Fibroblast of lung (primary cell): Measurements from ENCODE around the gene ZNF322. TPM values are rescaled to one million over a fixed set of nuclear protein-coding genes. Genes with fewer than 3 reads are reported as not detected.
A peak's percentile ranks its signal among the peaks of the same experiment; 100 is the strongest.

Experiments
- DNase-seq, 2 donors: peaks; one replicate each; pipeline versions ENCODE4 v3.0.0 to v3.0.0-alpha.2; 2010; ENCODE audit warnings: low read depth in 2 of 2
- H2AFZ ChIP-seq: 2 replicates; pipeline ENCODE4 v1.5.1; 2012; ENCODE audit warnings: low read length, control low read depth, inconsistent platforms
- H3K27ac ChIP-seq: 2 replicates; pipeline ENCODE4 v1.5.1; 2011; ENCODE audit warnings: low read length, control low read depth; ENCODE audit not compliant: insufficient read depth
- H3K27me3 ChIP-seq: 2 replicates; pipeline ENCODE4 v1.5.1; 2011; ENCODE audit warnings: mild to moderate bottlenecking, low read length; ENCODE audit not compliant: control insufficient read depth, insufficient read depth
- H3K36me3 ChIP-seq: 2 replicates; pipeline ENCODE4 v1.5.1; 2011; ENCODE audit warnings: low read length; ENCODE audit not compliant: control insufficient read depth, insufficient read depth
- H3K4me1 ChIP-seq: 2 replicates; pipeline ENCODE4 v1.5.1; 2011; ENCODE audit warnings: low read length; ENCODE audit not compliant: control insufficient read depth, insufficient read depth; ENCODE audit errors: extremely low read depth
- H3K4me2 ChIP-seq: 2 replicates; pipeline ENCODE4 v1.5.1; 2011; ENCODE audit warnings: low read length, control low read depth; ENCODE audit not compliant: insufficient read depth; ENCODE audit errors: extremely low read depth
- H3K4me3 ChIP-seq, 4 experiments: fragments of 200-600 bp in 1 of 4; sonication (generic) in 1 of 4; replicated peaks in 1 of 4; 2 replicates each; pipeline ENCODE4 v1.5.1; 2011 to 2016; ENCODE audit warnings: low read length in 4 of 4, low read depth in 3 of 4, mild to moderate bottlenecking in 3 of 4, control low read depth in 2 of 4, inconsistent platforms in 1 of 4, mixed read lengths in 1 of 4; ENCODE audit not compliant: insufficient read depth in 1 of 4; ENCODE audit errors: control extremely low read depth in 1 of 4
- H3K79me2 ChIP-seq: 2 replicates; pipeline ENCODE4 v1.5.1; 2012; ENCODE audit warnings: mild to moderate bottlenecking, low read length, inconsistent platforms; ENCODE audit not compliant: control insufficient read depth, insufficient read depth
- H3K9ac ChIP-seq: 2 replicates; pipeline ENCODE4 v1.5.1; 2011; ENCODE audit warnings: mild to moderate bottlenecking, low read length, control low read depth; ENCODE audit not compliant: insufficient read depth
- H3K9me3 ChIP-seq: 2 replicates; pipeline ENCODE4 v1.5.1; 2012; ENCODE audit warnings: low read depth, low read length; ENCODE audit not compliant: control insufficient read depth, insufficient read depth
- H4K20me1 ChIP-seq: 2 replicates; pipeline ENCODE4 v1.5.1; 2011; ENCODE audit warnings: low read length; ENCODE audit not compliant: control insufficient read depth, insufficient read depth; ENCODE audit errors: extremely low read depth
- EZH2 ChIP-seq: IDR thresholded peaks from 2 replicates; pipeline ENCODE4 v1.5.1; 2012; ENCODE audit warnings: low read length, control low read depth, mild to moderate bottlenecking; ENCODE audit errors: missing control alignments
- polyA plus RNA-seq, 2 donors: library from polyadenylated mRNA; depleted of rRNA in 1 of 2; stranded (reverse) in 1 of 2; unstranded in 1 of 2; fragments of >200 nt; gene quantifications; 2 replicates each; pipeline ENCODE4 v1.2.1, GENCODE V29; 2011 to 2012; ENCODE audit warnings: missing spikeins in 1 of 2
- total RNA-seq: library from RNA; depleted of rRNA; stranded (reverse); fragments of >200 nt; gene quantifications from 2 replicates; pipeline ENCODE4 v1.2.1, GENCODE V29; 2014
- TF ChIP-seq, protein P1 (sequence below), 2 donors: IDR thresholded peaks in 1 of 2; conservative IDR thresholded peaks in 1 of 2; 1 replicate in 1 of 2; 2 replicates in 1 of 2; pipeline ENCODE4 v1.5.1; 2011 to 2012; ENCODE audit warnings: low read length in 2 of 2, control low read depth in 1 of 2, inconsistent platforms in 1 of 2, low read depth in 1 of 2, mild to moderate bottlenecking in 1 of 2

The ZNF322 gene
- total and polyA plus RNA-seq, 2 donors (not counting 1 experiment from before 2014, with no cell fraction given) = 13.3 to 17.3 TPM

DNA sequence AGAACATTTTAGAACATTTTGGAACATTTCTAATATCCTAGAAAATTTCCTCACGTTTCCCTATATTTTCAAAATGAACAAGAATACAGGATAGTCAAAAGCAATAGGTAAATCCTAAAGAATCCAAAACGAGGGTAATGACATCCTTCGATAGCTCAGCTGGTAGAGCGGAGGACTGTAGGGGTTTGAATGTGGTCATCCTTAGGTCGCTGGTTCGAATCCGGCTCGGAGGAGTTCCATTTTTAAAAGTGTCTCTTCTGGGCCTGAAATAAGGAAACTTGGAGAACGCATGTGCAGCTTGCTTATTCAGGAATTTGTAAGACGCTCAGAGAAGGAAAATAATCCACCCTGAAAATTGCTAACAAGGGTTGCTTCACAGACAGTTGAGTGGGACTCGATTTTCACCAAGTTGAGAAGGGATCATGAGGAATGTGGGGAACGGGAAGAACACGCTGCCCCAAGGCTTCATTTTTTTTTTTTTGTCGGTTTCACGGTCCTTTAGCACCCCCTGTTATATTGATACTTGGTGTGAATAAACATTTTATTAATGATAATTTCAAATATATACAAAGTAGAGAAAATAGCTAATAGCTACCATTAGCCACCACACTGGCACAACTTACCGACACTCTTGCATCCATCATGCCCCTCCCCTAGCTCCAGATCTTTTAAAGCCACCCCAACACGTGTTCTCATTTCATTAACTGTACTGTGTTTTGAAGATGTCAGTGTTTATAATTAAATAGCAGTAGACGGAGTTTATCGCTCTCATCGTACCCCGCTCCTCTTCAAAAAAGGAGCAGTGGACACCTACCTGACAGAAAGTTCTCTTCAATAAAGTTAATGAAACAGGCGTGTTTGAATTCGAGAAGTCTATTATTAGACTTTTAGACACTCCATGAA is 64.6 kb downstream of the ZNF322 start:
- peaks cover 2% of the 10 kb centered on the region for H3K36me3 ChIP-seq
- no peaks in the 10 kb centered on the region for H3K27me3 ChIP-seq
- peaks cover 14% of the 10 kb centered on the region for H3K79me2 ChIP-seq
- TF ChIP-seq EZH2 = no peak
- TF ChIP-seq, protein P1, sequence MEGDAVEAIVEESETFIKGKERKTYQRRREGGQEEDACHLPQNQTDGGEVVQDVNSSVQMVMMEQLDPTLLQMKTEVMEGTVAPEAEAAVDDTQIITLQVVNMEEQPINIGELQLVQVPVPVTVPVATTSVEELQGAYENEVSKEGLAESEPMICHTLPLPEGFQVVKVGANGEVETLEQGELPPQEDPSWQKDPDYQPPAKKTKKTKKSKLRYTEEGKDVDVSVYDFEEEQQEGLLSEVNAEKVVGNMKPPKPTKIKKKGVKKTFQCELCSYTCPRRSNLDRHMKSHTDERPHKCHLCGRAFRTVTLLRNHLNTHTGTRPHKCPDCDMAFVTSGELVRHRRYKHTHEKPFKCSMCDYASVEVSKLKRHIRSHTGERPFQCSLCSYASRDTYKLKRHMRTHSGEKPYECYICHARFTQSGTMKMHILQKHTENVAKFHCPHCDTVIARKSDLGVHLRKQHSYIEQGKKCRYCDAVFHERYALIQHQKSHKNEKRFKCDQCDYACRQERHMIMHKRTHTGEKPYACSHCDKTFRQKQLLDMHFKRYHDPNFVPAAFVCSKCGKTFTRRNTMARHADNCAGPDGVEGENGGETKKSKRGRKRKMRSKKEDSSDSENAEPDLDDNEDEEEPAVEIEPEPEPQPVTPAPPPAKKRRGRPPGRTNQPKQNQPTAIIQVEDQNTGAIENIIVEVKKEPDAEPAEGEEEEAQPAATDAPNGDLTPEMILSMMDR (conservative IDR thresholded peaks at IDR 0.05 in 1 of 2, IDR thresholded peaks at IDR 0.05 in 1 of 2; ENCODE audit: low read depth in 1 of 2, low read length in 2 of 2) = no peak
- H3K4me3 ChIP-seq = peak overlapping the region; percentile 60 to 98 (median 86)
- peaks cover 2% of the 10 kb centered on the region for H3K4me1 ChIP-seq
- H3K4me2 ChIP-seq = peak overlapping the region; percentile 97
- H3K9me3 ChIP-seq = no peaks in the 10 kb centered on the region
- H2AFZ ChIP-seq = peak overlapping the region; percentile 76
- H3K9ac ChIP-seq = no peak overlapping the region
- no peak overlapping the region for H3K27ac ChIP-seq
- peak; percentile 78 to 79 for DNase-seq
- no peaks in the 10 kb centered on the region for H4K20me1 ChIP-seq

DNA sequence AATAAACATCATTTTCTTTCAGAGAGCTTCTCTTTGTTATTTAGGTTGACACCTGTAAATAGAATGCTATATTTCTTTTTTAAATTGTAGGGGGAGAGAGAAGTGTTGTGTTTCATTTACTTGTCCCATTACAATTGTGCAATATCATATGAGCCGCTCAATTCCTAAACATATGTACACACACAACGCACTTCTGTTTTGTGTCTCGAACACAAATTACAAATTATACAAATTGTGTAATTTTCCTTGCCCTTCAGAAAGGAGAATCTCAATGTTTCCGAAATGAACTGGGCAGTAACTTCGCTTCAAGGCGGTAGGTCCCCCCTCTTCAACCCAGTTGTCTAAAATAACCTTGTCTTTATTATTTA is 65.4 kb downstream of the ZNF322 start:
- Histone ChIP-seq H3K9me3 (no peaks in the 10 kb centered on the region), H3K36me3 (peaks cover 2% of the 10 kb centered on the region), H3K79me2 (peaks cover 14% of the 10 kb centered on the region), H4K20me1 (no peaks in the 10 kb centered on the region), H3K4me1 (peaks cover 2% of the 10 kb centered on the region), H3K27me3 (no peaks in the 10 kb centered on the region), H3K9ac (no peak overlapping the region), H3K4me3 (peak overlapping the region in 1 of 4 experiments; percentile 1), H3K4me2 (peak overlapping the region; percentile 17), H3K27ac (no peak overlapping the region), H2AFZ (no peak overlapping the region)
- DNase-seq = no peak
- TF ChIP-seq, protein P1 (conservative IDR thresholded peaks at IDR 0.05 in 1 of 2, IDR thresholded peaks at IDR 0.05 in 1 of 2; ENCODE audit: low read depth in 1 of 2, low read length in 2 of 2) = no peak
- no peak for TF ChIP-seq EZH2

DNA sequence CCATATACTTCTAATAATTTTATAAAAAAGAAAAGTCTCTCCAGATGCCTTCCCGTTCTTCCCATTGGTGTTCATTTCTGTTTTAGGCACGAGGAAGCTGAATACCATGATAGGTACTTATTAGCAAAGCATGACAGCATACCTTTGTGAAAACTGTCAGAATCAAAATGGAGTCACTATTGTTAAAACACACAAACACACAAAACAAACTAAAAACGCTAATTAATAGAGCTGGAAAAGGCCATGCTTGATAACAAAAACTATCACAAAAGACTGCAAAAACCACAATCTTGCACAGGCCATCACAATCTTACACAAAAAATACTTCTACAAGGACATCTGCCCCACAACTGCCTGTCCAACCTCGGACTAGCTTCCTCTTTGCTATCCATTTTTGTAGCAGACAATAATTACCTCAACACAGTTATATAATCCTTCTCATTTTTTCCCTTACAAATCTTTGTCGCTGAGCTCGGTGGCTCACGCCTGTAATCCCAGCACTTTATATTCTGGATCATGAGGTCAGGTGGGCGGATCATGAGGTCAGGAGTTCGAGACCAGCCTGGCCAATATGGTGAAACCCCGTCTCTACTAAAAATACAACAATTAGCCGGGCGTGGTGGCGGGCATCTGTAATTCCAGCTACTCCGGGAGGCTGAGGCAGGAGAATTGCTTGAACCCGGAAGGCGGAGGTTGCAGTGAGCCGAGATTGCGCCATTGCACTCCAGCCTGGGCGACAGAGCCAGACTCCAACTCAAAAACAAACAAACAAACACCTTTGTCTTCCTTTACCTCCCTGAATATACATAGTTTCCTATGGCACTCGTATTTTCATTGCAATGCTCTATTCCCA is 66.0 kb downstream of the ZNF322 start:
- Histone ChIP-seq H3K27me3 (no peaks in the 10 kb centered on the region), H3K79me2 (peaks cover 14% of the 10 kb centered on the region), H2AFZ (no peak overlapping the region), H3K27ac (no peak overlapping the region), H3K9me3 (no peaks in the 10 kb centered on the region), H3K9ac (no peak overlapping the region), H3K4me3 (no peak overlapping the region), H3K4me2 (no peak overlapping the region), H4K20me1 (no peaks in the 10 kb centered on the region), H3K4me1 (peaks cover 2% of the 10 kb centered on the region), H3K36me3 (peaks cover 2% of the 10 kb centered on the region)
- no peak for DNase-seq
- TF ChIP-seq EZH2 = no peak
- TF ChIP-seq, protein P1 (conservative IDR thresholded peaks at IDR 0.05 in 1 of 2, IDR thresholded peaks at IDR 0.05 in 1 of 2; ENCODE audit: low read depth in 1 of 2, low read length in 2 of 2) = no peak
